Peyer's patch (tissue), 4 donors: ENCODE measurements around the gene NTMT2. TPM values are rescaled to one million over a fixed set of nuclear protein-coding genes. Genes with fewer than 3 reads are reported as not detected.

Experiments
- DNase-seq, 3 donors: peaks; one replicate each; pipeline ENCODE4 v3.0.0-alpha.2; 2017 to 2019
- H3K27ac ChIP-seq, 4 donors: fragments of 200-600 bp; sonication (generic); one replicate each; pipeline ENCODE4 v1.5.1; 2016 to 2019
- H3K27me3 ChIP-seq, 2 donors: fragments of 200-600 bp; sonication (generic); one replicate each; pipeline ENCODE4 v1.5.1; 2019
- H3K36me3 ChIP-seq, 3 donors: fragments of 200-600 bp; sonication (generic); one replicate each; pipeline ENCODE4 v1.5.1; 2016 to 2019
- H3K4me1 ChIP-seq, 4 donors: fragments of 200-600 bp; sonication (generic); one replicate each; pipeline ENCODE4 v1.5.1; 2016 to 2019
- H3K4me3 ChIP-seq, 4 donors: fragments of 200-600 bp; sonication (generic); 1 replicate in 3 of 4; 2 replicates in 1 of 4; pipeline ENCODE4 v1.5.1; 2016 to 2019; ENCODE audit warnings: mild to moderate bottlenecking in 1 of 4
- H3K9me3 ChIP-seq, 4 donors: fragments of 200-600 bp; sonication (generic); one replicate each; pipeline ENCODE4 v1.5.1; 2016 to 2019; ENCODE audit warnings: mild to moderate bottlenecking in 1 of 4
- CTCF ChIP-seq, 6 experiments: fragments of 450-650 bp in 4 of 6; fragments of 200-600 bp in 2 of 6; sonication (generic) in 1 of 6; IDR thresholded peaks; one replicate each; pipeline ENCODE4 v1.5.1; 2017 to 2019; ENCODE audit warnings: antibody characterized with exemption in 6 of 6, mild to moderate bottlenecking in 3 of 6, moderate library complexity in 1 of 6
- POLR2A ChIP-seq, 2 donors: fragments of 450-650 bp; IDR thresholded peaks; one replicate each; pipeline ENCODE4 v1.5.1; 2017; ENCODE audit warnings: antibody characterized with exemption in 2 of 2, mild to moderate bottlenecking in 2 of 2, moderate library complexity in 2 of 2
- total RNA-seq, 4 donors: library from RNA; depleted of rRNA; stranded (reverse); fragments of >200 nt; gene quantifications; one replicate each; pipeline ENCODE4 v1.1.0, GENCODE V29; 2016

The NTMT2 gene
- total RNA-seq, 4 donors from 2014 or later = not detected

DNA sequence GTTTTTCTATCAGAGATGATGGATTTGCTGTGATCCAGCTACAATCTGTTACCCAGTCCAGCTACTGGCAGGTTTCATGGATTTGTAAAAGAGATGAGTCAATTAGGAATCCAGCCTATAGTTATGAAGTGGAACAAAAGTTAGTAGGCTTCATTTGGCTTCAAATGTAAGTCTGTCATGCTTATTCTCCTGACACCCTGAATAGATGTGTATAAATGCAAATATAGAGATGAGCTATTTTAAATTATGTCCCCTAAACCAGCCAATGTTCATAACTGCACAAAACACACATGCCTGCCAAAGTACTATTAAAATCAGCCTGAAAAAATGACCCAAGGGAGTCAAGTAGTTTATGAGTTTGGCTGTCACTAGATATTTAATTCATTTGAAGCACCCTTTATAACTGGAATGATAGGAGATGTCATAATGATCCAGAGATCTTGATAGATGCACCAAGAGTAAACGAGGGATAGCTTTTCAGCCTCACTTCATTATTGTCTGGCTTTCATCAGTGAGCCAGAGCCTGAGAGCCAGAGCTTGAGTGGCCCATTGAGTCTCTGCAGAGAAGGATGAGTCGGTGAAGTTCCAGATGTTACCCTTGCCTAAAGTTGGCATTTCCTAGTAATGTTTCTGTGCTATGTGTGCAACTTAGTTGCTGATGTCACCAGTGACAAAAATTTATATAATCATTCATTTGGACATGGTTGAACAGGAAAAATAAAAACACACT lies 11.8 kb upstream of the NTMT2 start:
- no peak for DNase-seq
- Histone ChIP-seq H3K4me3 (no peak overlapping the region), H3K27ac (no peak overlapping the region), H3K36me3 (no peaks in the 10 kb centered on the region), H3K4me1 (no peaks in the 10 kb centered on the region), H3K27me3 (no peaks in the 10 kb centered on the region), H3K9me3 (no peaks in the 10 kb centered on the region)
- TF ChIP-seq CTCF (IDR thresholded peaks at IDR 0.05) = no peak

DNA sequence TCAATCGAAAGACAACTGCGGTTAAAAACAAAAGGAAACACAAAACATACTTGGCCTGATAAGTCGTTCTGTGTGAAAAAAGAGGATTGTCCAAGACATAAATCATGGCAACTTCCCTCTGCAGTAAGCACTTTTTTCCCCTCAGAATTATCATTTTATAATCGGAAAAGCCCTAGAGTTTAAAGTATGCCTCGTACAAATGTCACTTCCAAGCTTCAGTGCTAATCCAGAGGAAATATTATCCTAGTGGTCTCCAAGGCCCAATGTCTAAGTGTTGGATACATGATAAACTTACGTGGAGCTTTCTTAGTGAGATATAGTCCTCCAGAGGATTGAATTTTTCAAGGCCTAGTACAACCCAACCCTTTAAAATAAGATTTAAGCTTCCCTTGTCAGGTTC lies 11.2 kb upstream of the NTMT2 start:
- no peaks in the 10 kb centered on the region for H3K9me3 ChIP-seq
- H3K27ac ChIP-seq = no peak overlapping the region
- DNase-seq = no peak
- no peaks in the 10 kb centered on the region for H3K27me3 ChIP-seq
- no peak overlapping the region for H3K4me3 ChIP-seq
- H3K36me3 ChIP-seq = no peaks in the 10 kb centered on the region
- TF ChIP-seq POLR2A (IDR thresholded peaks at IDR 0.05) (no peak), CTCF (IDR thresholded peaks at IDR 0.05) (no peak)
- H3K4me1 ChIP-seq = no peaks in the 10 kb centered on the region

- no peaks in the 10 kb centered on the region for H3K4me1 ChIP-seq
- H3K9me3 ChIP-seq = no peaks in the 10 kb centered on the region
- H3K27ac ChIP-seq = no peak overlapping the region
- no peak overlapping the region for H3K4me3 ChIP-seq
- no peaks in the 10 kb centered on the region for H3K36me3 ChIP-seq
- TF ChIP-seq CTCF (IDR thresholded peaks at IDR 0.05) = no peak
- no peaks in the 10 kb centered on the region for H3K27me3 ChIP-seq
- DNase-seq = no peak
Measured at GRCh38 chr1:170140371-170140770, 5.4 kb upstream of the NTMT2 start.

- no peaks in the 10 kb centered on the region for H3K36me3 ChIP-seq
- H3K4me1 ChIP-seq = no peaks in the 10 kb centered on the region
- H3K27ac ChIP-seq = no peak overlapping the region
- H3K4me3 ChIP-seq = no peak overlapping the region
- DNase-seq = no peak
- TF ChIP-seq CTCF (IDR thresholded peaks at IDR 0.05) = no peak
- no peak for TF ChIP-seq POLR2A (IDR thresholded peaks at IDR 0.05)
- H3K27me3 ChIP-seq = no peaks in the 10 kb centered on the region
- no peaks in the 10 kb centered on the region for H3K9me3 ChIP-seq
Measured at GRCh38 chr1:170145061-170145460, 698 bp upstream of the NTMT2 start.

DNA sequence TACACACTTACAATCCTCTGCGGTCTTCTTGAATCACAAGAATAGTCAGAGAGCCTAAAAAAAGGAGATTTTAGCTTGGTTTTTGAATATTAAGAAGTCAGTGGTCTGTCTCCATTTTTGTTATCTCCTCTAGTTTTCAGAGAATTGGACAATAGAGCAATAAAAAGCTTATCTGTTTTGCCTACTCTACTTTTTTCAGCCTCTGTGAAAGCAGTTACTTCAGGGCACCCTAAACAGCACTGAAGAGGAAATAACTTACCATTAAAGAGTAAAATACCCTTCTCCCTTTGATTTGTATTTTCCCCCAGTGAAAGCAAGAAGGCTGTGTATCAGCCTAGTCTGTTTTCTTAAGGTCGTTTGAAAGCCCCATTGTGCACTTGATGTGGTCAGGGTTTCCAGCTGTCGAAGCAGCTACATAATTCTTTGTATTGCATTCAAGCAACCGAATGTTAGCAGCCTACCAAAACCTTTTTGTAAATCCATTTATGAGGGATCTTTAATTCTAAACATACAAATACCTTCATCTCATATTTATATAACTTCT lies 1.0 kb downstream of the NTMT2 start:
- H3K27me3 ChIP-seq = no peaks in the 10 kb centered on the region
- no peaks in the 10 kb centered on the region for H3K4me1 ChIP-seq
- no peaks in the 10 kb centered on the region for H3K36me3 ChIP-seq
- no peak overlapping the region for H3K4me3 ChIP-seq
- TF ChIP-seq POLR2A (IDR thresholded peaks at IDR 0.05) (no peak), CTCF (IDR thresholded peaks at IDR 0.05) (no peak)
- H3K27ac ChIP-seq = no peak overlapping the region
- DNase-seq = no peak
- H3K9me3 ChIP-seq = no peaks in the 10 kb centered on the region
